B cell (primary cell): ENCODE results near the gene DHRS4. TPM values are rescaled to one million over a fixed set of nuclear protein-coding genes. Genes with fewer than 3 reads are reported as not detected.
"Not testable (repeated sequence)": the region's sequence is repeated elsewhere in the genome, so short reads cannot be mapped to it uniquely, and the experiment has no call there.

Source experiments
- ATAC-seq: fragments of 200-7000 bp; cut with Tn5 transposase; one replicate; pipeline ENCODE4 v1.10.0; 2021; ENCODE audit warnings: low read depth, mild to moderate bottlenecking, moderate number of reproducible peaks, moderate library complexity
- CTCF ChIA-PET: fragments of 350-600 bp; sonication (Branson Sonifier 250); formaldehyde crosslinking; loops from one replicate; lab custom pipeline; 2021; ENCODE audit warnings: antibody characterized with exemption, inconsistent platforms; lab: Charles Lee
- POLR2A ChIA-PET: fragments of 350-600 bp; sonication (Branson Sonifier 250); formaldehyde crosslinking; loops from one replicate; lab custom pipeline; 2021; ENCODE audit warnings: antibody characterized with exemption; lab: Charles Lee
- DNase-seq: peaks from one replicate; pipeline ENCODE4 v3.0.0; 2013
- H2AFZ ChIP-seq: 2 replicates; pipeline ENCODE4 v1.6.1; 2012; ENCODE audit warnings: mild to moderate bottlenecking, low read depth, low read length; ENCODE audit not compliant: insufficient read depth, poor library complexity, severe bottlenecking
- H3K27ac ChIP-seq, 2 donors: 1 replicate in 1 of 2; 2 replicates in 1 of 2; pipeline ENCODE4 v1.5.1; 2012 to 2013; ENCODE audit warnings: low read length in 2 of 2, mild to moderate bottlenecking in 2 of 2, moderate library complexity in 1 of 2
- H3K27me3 ChIP-seq, 4 experiments: fragments of 200-600 bp in 1 of 4; sonication (generic) in 1 of 4; replicated peaks in 1 of 4; 1 replicate in 2 of 4; 2 replicates in 2 of 4; pipeline versions ENCODE4 v1.6.1 to v1.7.0; 2013 to 2016; ENCODE audit warnings: low read length in 3 of 4, mild to moderate bottlenecking in 2 of 4, mixed read lengths in 1 of 4, moderate library complexity in 1 of 4; ENCODE audit not compliant: insufficient read depth in 4 of 4, control insufficient read depth in 3 of 4; ENCODE audit errors: control extremely low read depth in 1 of 4
- H3K36me3 ChIP-seq, 2 experiments: replicated peaks in 1 of 2; 1 replicate in 1 of 2; 2 replicates in 1 of 2; pipeline versions ENCODE4 v1.6.1 to v1.7.1; 2013; ENCODE audit warnings: low read length in 1 of 2; ENCODE audit not compliant: insufficient read depth in 2 of 2, control insufficient read depth in 1 of 2; ENCODE audit errors: control extremely low read depth in 1 of 2, extremely low read depth in 1 of 2
- H3K4me1 ChIP-seq, 2 donors: fragments of 200-600 bp in 1 of 2; sonication (generic) in 1 of 2; 1 replicate in 1 of 2; 2 replicates in 1 of 2; pipeline versions ENCODE4 v1.5.1 to v1.6.1; 2013 to 2017; ENCODE audit warnings: low read length in 2 of 2; ENCODE audit not compliant: control insufficient read depth in 2 of 2, insufficient read depth in 2 of 2
- H3K4me2 ChIP-seq: replicated peaks from 2 replicates; pipeline ENCODE3; 2012; ENCODE audit warnings: mild to moderate bottlenecking, low read depth, low read length; ENCODE audit not compliant: poor library complexity, severe bottlenecking
- H3K4me3 ChIP-seq, 5 experiments: fragments of 200-600 bp in 1 of 5; sonication (generic) in 1 of 5; 1 replicate in 3 of 5; 2 replicates in 2 of 5; pipeline versions ENCODE4 v1.5.1 to v1.7.0; 2011 to 2016; ENCODE audit warnings: low read length in 4 of 5, mild to moderate bottlenecking in 4 of 5, low read depth in 2 of 5, control low read depth in 1 of 5, moderate library complexity in 1 of 5; ENCODE audit not compliant: insufficient read depth in 1 of 5; ENCODE audit errors: control extremely low read depth in 1 of 5, extremely low read depth in 1 of 5
- H3K79me2 ChIP-seq: fragments of 200-600 bp; sonication (generic); one replicate; pipeline ENCODE4 v1.6.0; 2016; ENCODE audit warnings: low read length; ENCODE audit not compliant: control insufficient read depth, insufficient read depth
- H3K9ac ChIP-seq: fragments of 200-600 bp; sonication (generic); 2 replicates; pipeline ENCODE4 v1.6.1; 2017; ENCODE audit warnings: mild to moderate bottlenecking, low read length, moderate library complexity
- H3K9me3 ChIP-seq, 3 donors: one replicate each; pipeline versions ENCODE4 v1.6.1 to v1.7.1; 2013; ENCODE audit warnings: low read length in 2 of 3; ENCODE audit not compliant: control insufficient read depth in 2 of 3, insufficient read depth in 1 of 3; ENCODE audit errors: control extremely low read depth in 1 of 3
- H4K20me1 ChIP-seq: 2 replicates; pipeline ENCODE4 v1.6.0; 2012; ENCODE audit warnings: mild to moderate bottlenecking, low read length; ENCODE audit not compliant: insufficient read depth, control insufficient read depth, poor library complexity, severe bottlenecking
- H3K27ac Mint-ChIP-seq: one replicate; pipeline ENCODE4 v1.8.0; 2021; ENCODE audit warnings: mixed read lengths
- H3K27me3 Mint-ChIP-seq: one replicate; pipeline ENCODE4 v1.8.0; 2021; ENCODE audit warnings: mixed read lengths
- H3K4me1 Mint-ChIP-seq: one replicate; pipeline ENCODE4 v1.8.0; 2021; ENCODE audit warnings: mixed read lengths
- H3K4me3 Mint-ChIP-seq: one replicate; pipeline ENCODE4 v1.8.0; 2021; ENCODE audit warnings: mixed read lengths
- H3K9me3 Mint-ChIP-seq: one replicate; pipeline ENCODE4 v1.8.0; 2022; ENCODE audit warnings: mixed read lengths; ENCODE audit not compliant: insufficient read depth
- CTCF ChIP-seq: fragments of 200-600 bp; IDR thresholded peaks from one replicate; pipeline ENCODE4 v1.8.0; 2022; ENCODE audit warnings: antibody characterized with exemption, mild to moderate bottlenecking
- EZH2 ChIP-seq: IDR thresholded peaks from 2 replicates; pipeline ENCODE4 v1.6.1; 2012; ENCODE audit warnings: borderline replicate concordance, low read depth, mild to moderate bottlenecking, moderate library complexity, low read length; ENCODE audit not compliant: insufficient read depth, poor library complexity, severe bottlenecking
- WGBS: methylation state at CpG from one replicate; pipeline ENCODE4 v1.1.5; 2013; ENCODE audit warnings: missing lambda C conversion rate; ENCODE audit not compliant: insufficient coverage; 5-methylcytosine and 5-hydroxymethylcytosine counted together
- intact Hi-C: fragments of 100-400 bp; cut with micrococcal nuclease; formaldehyde crosslinking; loops from one replicate; pipeline ENCODE4 v1.10.0; 2022
- polyA plus RNA-seq: library from polyadenylated mRNA; depleted of rRNA; stranded (reverse); fragments of >200 nt; gene quantifications from 2 replicates; pipeline ENCODE4 v1.2.3, GENCODE V29; 2012
- total RNA-seq, 2 donors: library from RNA; stranded (reverse); fragments of 120-200 nt in 1 of 2; gene quantifications; 1 replicate in 1 of 2; 2 replicates in 1 of 2; pipeline versions ENCODE4 v1.2.3 to v1.2.4, GENCODE V29; 2013 to 2022

DHRS4 gene
- total and polyA plus RNA-seq, 2 donors (not counting 1 experiment from before 2014, with no cell fraction given) = 15.6 to 16.2 TPM

DNA sequence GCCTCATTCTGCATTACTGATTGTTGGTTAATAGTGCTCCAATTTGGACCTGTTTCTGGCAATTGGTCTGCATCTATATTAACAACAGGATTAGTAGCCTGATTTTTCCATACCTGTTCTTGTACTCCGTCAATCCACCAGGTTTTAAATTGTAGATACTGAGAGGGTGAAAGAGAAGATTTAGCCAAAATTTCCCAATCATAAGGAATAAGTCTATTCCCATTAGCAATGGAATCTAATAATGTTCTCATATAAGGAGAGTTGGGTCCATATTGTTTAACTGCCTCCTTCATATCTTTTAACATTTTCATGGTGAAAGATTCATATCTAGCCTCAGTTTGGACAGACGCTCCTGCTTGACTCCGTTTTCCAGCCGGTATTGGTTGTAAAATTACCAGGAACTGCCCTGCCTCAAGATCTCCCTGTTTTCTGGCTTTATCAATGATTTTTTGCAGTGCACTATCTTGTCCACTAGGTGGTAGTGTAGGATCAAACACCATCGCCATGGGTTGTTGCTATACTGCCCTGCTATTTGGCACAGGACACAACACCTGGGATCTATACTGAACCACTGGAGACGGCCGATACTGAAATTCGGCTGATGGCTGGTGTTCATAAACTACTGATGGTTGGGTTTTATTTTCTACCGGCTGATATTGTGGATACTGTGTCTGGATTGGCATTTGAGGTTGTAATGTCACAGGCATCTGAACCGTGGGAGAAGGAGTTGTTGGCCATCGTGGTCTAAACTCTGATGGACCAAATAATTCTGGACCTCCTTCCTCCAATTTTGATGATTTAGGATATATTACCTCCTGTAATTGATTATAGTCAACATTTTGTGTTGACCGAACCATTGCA lies 60.3 kb downstream of the DHRS4 start:
- Histone ChIP-seq H3K4me2 (no peak overlapping the region), H4K20me1 (no peaks in the 10 kb centered on the region), H3K79me2 (no peaks in the 10 kb centered on the region), H3K36me3 (no peaks in the 10 kb centered on the region), H3K4me3 (no peak overlapping the region), H3K9me3 (no peaks in the 10 kb centered on the region), H3K27ac (no peak overlapping the region), H3K4me1 (peaks cover 0 to 3% of the 10 kb centered on the region in 2 donors), H3K9ac (no peak overlapping the region), H3K27me3 (no peaks in the 10 kb centered on the region), H2AFZ (no peak overlapping the region)
- Mint-ChIP-seq H3K4me1 (peaks cover 30% of the 10 kb centered on the region), H3K27ac (no peak overlapping the region), H3K4me3 (no peak overlapping the region), H3K27me3 (no peaks in the 10 kb centered on the region), H3K9me3 (no peaks in the 10 kb centered on the region)
- ChIA-PET CTCF (interaction anchor here (0.6 to 2.9 kb wide), 11 partner anchors 26 to 294 kb away, joined by 3 to 19 read pairs (median 5); partner anchors contain the start of genes CIDEB and RNF31), POLR2A (no interaction called here)
- intact Hi-C loops = loop anchor here (1.0 to 10.0 kb wide), 10 partner anchors 22 to 418 kb away; partner anchors contain the start of genes DHRS4, LTB4R, LTB4R2 and TINF2
- peak; percentile 92 for ATAC-seq
- WGBS = 3% methylated on average over 5 of the region's 12 CpGs
- TF ChIP-seq CTCF = peak; percentile 97
- no peak for TF ChIP-seq EZH2
- peak; percentile 83 for DNase-seq

DNA sequence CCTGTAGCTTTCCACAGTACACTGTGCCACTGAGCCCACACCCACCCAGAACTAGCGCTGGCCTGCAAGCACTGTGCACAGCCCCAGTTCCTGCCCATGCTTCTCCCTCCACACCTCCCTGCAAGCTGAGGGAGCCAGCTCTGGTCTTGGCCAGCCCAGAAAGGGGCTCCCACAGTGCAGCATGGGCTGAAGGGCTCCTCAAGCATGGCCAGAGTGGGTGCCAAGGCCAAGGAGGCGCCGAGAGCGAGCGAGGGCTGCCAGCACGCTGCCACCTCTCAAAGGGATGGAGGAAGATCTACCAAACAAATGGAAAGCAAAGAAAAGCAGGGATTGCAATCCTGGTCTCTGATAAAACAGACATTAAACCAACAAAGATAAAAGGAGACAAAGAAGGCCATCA lies 62.2 kb downstream of the DHRS4 start:
- intact Hi-C loops = loop anchor here (10.0 kb wide), 2 partner anchors 61 to 229 kb away; partner anchors contain the start of genes DHRS4 and TINF2
- WGBS = 96% methylated on average over 2 of the region's 6 CpGs
- ATAC-seq, H3K27ac ChIP-seq, H4K20me1 ChIP-seq, H3K4me1 ChIP-seq, H3K27ac Mint-ChIP-seq, H3K4me3 ChIP-seq, H3K27me3 ChIP-seq, H3K9me3 ChIP-seq, H3K4me3 Mint-ChIP-seq, H3K79me2 ChIP-seq, H3K4me2 ChIP-seq, POLR2A ChIA-PET, DNase-seq, H3K36me3 ChIP-seq, H2AFZ ChIP-seq, H3K9ac ChIP-seq, H3K27me3 Mint-ChIP-seq, H3K9me3 Mint-ChIP-seq: not testable (repeated sequence)
- peaks cover 16% of the 10 kb centered on the region for H3K4me1 Mint-ChIP-seq
- CTCF ChIA-PET = interaction anchor here (1.0 to 2.3 kb wide), 3 partner anchors 75 to 95 kb away, joined by 4 to 19 read pairs (median 5); no protein-coding TSS in a partner anchor

Other genes starting within 250 kb of the DHRS4 start
- 16.3 and 16.8 TPM in 2 replicates for gene DHRS4L2, start 35.2 kb downstream of the DHRS4 start, total RNA-seq
- gene DHRS4L2, start 35.2 kb downstream of the DHRS4 start, polyA plus RNA-seq = 8.0 and 11.2 TPM in 2 replicates
- gene CARMIL3, start 98.2 kb downstream of the DHRS4 start, total RNA-seq = 1.0 and 1.4 TPM in 2 replicates
- gene CARMIL3, start 98.2 kb downstream of the DHRS4 start, polyA plus RNA-seq = 2.8 and 7.2 TPM in 2 replicates
- gene CPNE6, start 117.8 kb downstream of the DHRS4 start, total RNA-seq = not detected in 2 replicates
- 0.10 TPM in 1 of 2 replicates, not detected in the other for gene CPNE6, start 117.8 kb downstream of the DHRS4 start, polyA plus RNA-seq
- 34.1 and 40.4 TPM in 2 replicates for gene PCK2, start 140.5 kb downstream of the DHRS4 start, total RNA-seq
- 43.6 and 58.4 TPM in 2 replicates for gene PCK2, start 140.5 kb downstream of the DHRS4 start, polyA plus RNA-seq
- gene DCAF11, start 161.0 kb downstream of the DHRS4 start, total RNA-seq = 84.8 and 96.3 TPM in 2 replicates
- gene DCAF11, start 161.0 kb downstream of the DHRS4 start, polyA plus RNA-seq = 64.5 and 66.7 TPM in 2 replicates
- gene NRL, start 161.2 kb downstream of the DHRS4 start, total RNA-seq = 8.1 and 8.8 TPM in 2 replicates
- 4.8 and 7.0 TPM in 2 replicates for gene NRL, start 161.2 kb downstream of the DHRS4 start, polyA plus RNA-seq
- 2.6 and 3.6 TPM in 2 replicates for gene FITM1, start 176.9 kb downstream of the DHRS4 start, total RNA-seq
- gene FITM1, start 176.9 kb downstream of the DHRS4 start, polyA plus RNA-seq = 3.3 and 4.6 TPM in 2 replicates
- 227 and 237 TPM in 2 replicates for gene PSME1, start 182.4 kb downstream of the DHRS4 start, total RNA-seq
- gene PSME1, start 182.4 kb downstream of the DHRS4 start, polyA plus RNA-seq = 257 and 295 TPM in 2 replicates
- gene EMC9, start 187.8 kb downstream of the DHRS4 start, total RNA-seq = 24.7 and 26.4 TPM in 2 replicates
- gene EMC9, start 187.8 kb downstream of the DHRS4 start, polyA plus RNA-seq = 19.3 and 25.9 TPM in 2 replicates
- gene PSME2, start 192.8 kb downstream of the DHRS4 start, total RNA-seq = 127 and 141 TPM in 2 replicates
- gene PSME2, start 192.8 kb downstream of the DHRS4 start, polyA plus RNA-seq = 126 and 137 TPM in 2 replicates
- gene RNF31, start 193.7 kb downstream of the DHRS4 start, total RNA-seq = 103 and 114 TPM in 2 replicates
- gene RNF31, start 193.7 kb downstream of the DHRS4 start, polyA plus RNA-seq = 48.3 and 69.8 TPM in 2 replicates
- 243 and 269 TPM in 2 replicates for gene IRF9, start 207.5 kb downstream of the DHRS4 start, total RNA-seq
- gene IRF9, start 207.5 kb downstream of the DHRS4 start, polyA plus RNA-seq = 191 and 237 TPM in 2 replicates
- gene REC8, start 218.3 kb downstream of the DHRS4 start, total RNA-seq = 48.4 and 62.1 TPM in 2 replicates
- 34.0 and 39.5 TPM in 2 replicates for gene REC8, start 218.3 kb downstream of the DHRS4 start, polyA plus RNA-seq
- 29.8 and 35.0 TPM in 2 replicates for gene IPO4, start 235.0 kb downstream of the DHRS4 start, total RNA-seq
- 26.7 and 28.3 TPM in 2 replicates for gene IPO4, start 235.0 kb downstream of the DHRS4 start, polyA plus RNA-seq
- 24.5 and 33.9 TPM in 2 replicates for gene TM9SF1, start 241.7 kb downstream of the DHRS4 start, total RNA-seq
- 7.6 and 10.0 TPM in 2 replicates for gene TM9SF1, start 241.7 kb downstream of the DHRS4 start, polyA plus RNA-seq